Activated T-cell treated with anti-CD3 and anti-CD28 coated beads, Interleukin-2, amount 50 U/mL, for 24 hours (primary cell): ENCODE results near the gene NTF4.

Experiments
- DNase-seq: peaks from one replicate; pipeline ENCODE4 v3.0.0-alpha.2; 2020
- H3K27ac Mint-ChIP-seq: 2 replicates; pipeline ENCODE4 v1.8.0; 2020; ENCODE audit warnings: mild to moderate bottlenecking, mixed read lengths
- H3K27me3 Mint-ChIP-seq: 2 replicates; pipeline ENCODE4 v1.8.0; 2020; ENCODE audit warnings: mixed read lengths
- H3K36me3 Mint-ChIP-seq: 2 replicates; pipeline ENCODE4 v1.8.0; 2020; ENCODE audit warnings: low read depth, mixed read lengths
- H3K4me1 Mint-ChIP-seq: 2 replicates; pipeline ENCODE4 v1.8.0; 2020; ENCODE audit warnings: low read depth, mixed read lengths
- H3K4me3 Mint-ChIP-seq: 2 replicates; pipeline ENCODE4 v1.8.0; 2020; ENCODE audit warnings: mild to moderate bottlenecking, moderate library complexity, mixed read lengths
- H3K9me3 Mint-ChIP-seq: 2 replicates; pipeline ENCODE4 v1.8.0; 2020; ENCODE audit warnings: mixed read lengths

The NTF4 gene, protein sequence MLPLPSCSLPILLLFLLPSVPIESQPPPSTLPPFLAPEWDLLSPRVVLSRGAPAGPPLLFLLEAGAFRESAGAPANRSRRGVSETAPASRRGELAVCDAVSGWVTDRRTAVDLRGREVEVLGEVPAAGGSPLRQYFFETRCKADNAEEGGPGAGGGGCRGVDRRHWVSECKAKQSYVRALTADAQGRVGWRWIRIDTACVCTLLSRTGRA

DNA sequence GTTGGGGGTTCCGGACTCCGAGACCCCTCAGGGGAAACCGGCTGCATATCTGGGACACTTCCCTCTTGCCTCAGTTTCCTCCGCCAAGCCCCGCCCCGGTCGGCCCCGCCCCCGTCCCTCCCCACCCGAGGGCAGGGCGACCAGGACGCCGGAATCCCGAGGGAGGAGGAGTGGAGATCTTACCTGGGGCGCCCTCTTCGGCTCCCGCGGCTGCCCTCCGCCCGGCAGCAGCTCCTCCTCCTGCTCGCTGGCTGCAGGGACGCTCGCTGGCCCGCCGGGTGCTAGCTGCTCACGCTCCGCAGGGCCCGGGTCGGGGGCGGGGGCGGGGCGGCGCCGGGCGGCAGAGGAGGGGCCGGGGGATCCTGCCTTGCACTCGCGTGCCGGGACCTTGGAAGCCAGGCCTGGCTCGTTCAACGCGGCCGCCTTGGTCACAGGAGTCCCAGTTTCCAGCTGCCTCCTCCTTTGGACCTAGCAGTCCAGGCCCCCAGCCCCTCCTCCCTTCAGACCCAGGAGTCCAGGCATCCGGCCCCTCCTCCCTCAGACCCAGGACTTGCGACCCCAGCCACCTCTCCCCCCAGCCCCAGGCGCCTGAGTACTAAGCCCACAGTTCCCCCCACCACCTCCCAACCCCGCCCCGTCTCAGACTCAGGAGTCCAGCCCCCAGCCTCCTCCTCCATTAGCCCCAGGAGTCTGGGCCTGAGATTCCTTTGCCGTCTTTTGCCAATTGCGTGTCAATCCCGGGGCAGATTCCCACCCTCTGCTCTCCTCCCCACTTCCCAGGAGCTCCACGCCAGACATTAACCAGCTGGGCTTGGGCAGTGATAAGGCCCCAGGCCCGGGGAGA, at the start of gene NTF4:
TSS of gene NTF4 (minus strand) at position 51 of the 844 bp plus-strand sequence. CDS start 2,821 bp downstream, outside the sequence.
- no peak for DNase-seq
- Mint-ChIP-seq H3K36me3 (no peaks in the 10 kb centered on the region), H3K27me3 (peaks cover 69% of the 10 kb centered on the region), H3K4me3 (no peak within 1 kb of the TSS), H3K4me1 (no peaks in the 10 kb centered on the region), H3K27ac (no peak within 1 kb of the TSS), H3K9me3 (peaks cover 2% of the 10 kb centered on the region)

DNA sequence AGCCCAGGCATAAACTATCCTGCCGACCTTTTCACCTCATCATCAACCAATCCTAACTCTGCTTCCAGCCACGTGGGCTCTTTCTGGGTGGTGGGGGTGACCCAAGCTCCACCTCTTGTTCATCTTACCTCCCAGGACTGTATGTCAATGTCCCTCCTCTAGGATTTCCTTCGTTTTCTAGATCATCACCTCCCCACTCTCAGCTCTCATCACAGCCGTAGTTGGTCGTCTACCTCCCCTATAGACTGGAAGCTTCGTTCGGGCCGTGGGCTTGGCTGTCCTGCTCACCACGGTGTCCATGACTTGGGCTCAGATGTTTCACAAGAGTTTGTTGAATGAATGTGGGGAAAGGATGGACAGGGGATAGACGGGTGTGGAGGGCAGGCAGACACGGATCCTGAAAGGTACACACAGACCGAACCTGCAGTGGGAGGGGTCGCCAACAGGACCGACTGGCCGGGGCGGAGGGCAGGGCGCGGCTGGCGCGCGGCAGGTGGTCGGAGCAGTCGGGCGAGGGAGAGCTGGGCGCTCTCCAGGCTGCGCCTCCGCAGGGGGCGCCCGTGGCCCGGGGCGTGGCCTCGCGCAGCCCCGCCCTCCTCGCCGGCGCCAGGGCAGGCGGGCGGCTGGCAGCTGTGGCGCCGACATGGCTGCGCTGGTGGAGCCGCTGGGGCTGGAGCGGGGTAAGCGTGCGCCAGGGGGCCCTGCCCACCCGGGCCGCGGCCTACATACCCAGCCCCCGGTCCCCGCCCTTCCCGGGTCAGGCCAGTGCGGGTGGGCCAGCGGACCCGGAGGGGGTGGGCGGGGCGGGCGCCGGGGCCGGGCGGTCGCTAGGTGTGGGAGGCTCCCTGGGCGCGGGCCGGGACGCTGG, 49.4 kb upstream of the NTF4 start, which contains the start of gene LIN7B:
TSS of gene LIN7B (plus strand) at position 609 of the 868 bp plus-strand sequence. CDS start at position 644, 35 bp downstream.
- H3K36me3 Mint-ChIP-seq: peaks cover 18% of the 10 kb centered on the region

GRCh38 chr19:49111218-49111998, 46.8 kb upstream of the NTF4 start:
- H3K9me3 Mint-ChIP-seq: no peaks in the 10 kb centered on the region
- H3K36me3 Mint-ChIP-seq: peaks cover 38% of the 10 kb centered on the region
- no peaks in the 10 kb centered on the region for H3K27me3 Mint-ChIP-seq
- H3K4me1 Mint-ChIP-seq: peaks cover 22% of the 10 kb centered on the region
- DNase-seq: no peak
- H3K27ac Mint-ChIP-seq: no peak overlapping the region
- H3K4me3 Mint-ChIP-seq: no peak overlapping the region

More for the DNA sequence above, 49.4 kb upstream of the NTF4 start, which contains the start of gene LIN7B:
- H3K4me1 Mint-ChIP-seq: peaks cover 32% of the 10 kb centered on the region
- H3K27me3 Mint-ChIP-seq: no peaks in the 10 kb centered on the region
- no peaks in the 10 kb centered on the region for H3K9me3 Mint-ChIP-seq
- peak within 1 kb of the TSS; percentile 79 for H3K4me3 Mint-ChIP-seq
- peak within 1 kb of the TSS; percentile 34 for H3K27ac Mint-ChIP-seq
- DNase-seq: peak; percentile 89

DNA sequence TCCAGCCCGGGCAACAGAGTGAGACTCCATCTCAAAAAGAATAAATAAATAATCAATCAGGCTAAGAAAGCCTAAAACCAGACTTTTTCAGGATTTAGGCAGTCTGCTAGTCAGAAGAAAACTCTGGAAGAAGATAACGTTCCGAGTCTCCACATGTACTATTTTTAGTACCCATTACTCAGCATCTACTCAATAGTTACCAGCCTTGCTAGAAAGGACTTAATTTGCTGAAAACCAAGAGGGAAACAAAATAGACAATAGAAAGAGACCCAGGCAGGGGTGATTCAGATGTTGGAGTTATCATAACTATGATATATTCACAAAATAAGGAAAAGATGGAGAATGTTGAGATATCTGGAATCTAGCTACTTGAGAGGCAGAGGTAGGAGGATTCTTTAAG, 45.9 kb upstream of the NTF4 start:
- Mint-ChIP-seq H3K36me3 (peaks cover 46% of the 10 kb centered on the region), H3K27ac (no peak overlapping the region), H3K4me1 (peaks cover 22% of the 10 kb centered on the region), H3K9me3 (no peaks in the 10 kb centered on the region), H3K4me3 (no peak overlapping the region), H3K27me3 (no peaks in the 10 kb centered on the region)
- DNase-seq: no peak

- DNase-seq: no peak
- Mint-ChIP-seq H3K27me3 (no peaks in the 10 kb centered on the region), H3K27ac (no peak overlapping the region), H3K36me3 (peaks cover 55% of the 10 kb centered on the region), H3K4me3 (no peak overlapping the region), H3K9me3 (no peaks in the 10 kb centered on the region), H3K4me1 (peaks cover 18% of the 10 kb centered on the region)
Measured at GRCh38 chr19:49109569-49110233, 45.1 kb upstream of the NTF4 start.

- no peak for DNase-seq
- H3K9me3 Mint-ChIP-seq: no peaks in the 10 kb centered on the region
- no peak overlapping the region for H3K4me3 Mint-ChIP-seq
- peaks cover 61% of the 10 kb centered on the region for H3K36me3 Mint-ChIP-seq
- H3K4me1 Mint-ChIP-seq: peaks cover 18% of the 10 kb centered on the region
- H3K27ac Mint-ChIP-seq: no peak overlapping the region
- no peaks in the 10 kb centered on the region for H3K27me3 Mint-ChIP-seq
Measured at GRCh38 chr19:49109051-49109450, 44.4 kb upstream of the NTF4 start.

GRCh38 chr19:49107625-49108459, 43.2 kb upstream of the NTF4 start:
- Mint-ChIP-seq H3K9me3 (no peaks in the 10 kb centered on the region), H3K27ac (no peak overlapping the region), H3K36me3 (peaks cover 71% of the 10 kb centered on the region), H3K4me3 (no peak overlapping the region), H3K27me3 (no peaks in the 10 kb centered on the region), H3K4me1 (peaks cover 9% of the 10 kb centered on the region)
- no peak for DNase-seq

DNA sequence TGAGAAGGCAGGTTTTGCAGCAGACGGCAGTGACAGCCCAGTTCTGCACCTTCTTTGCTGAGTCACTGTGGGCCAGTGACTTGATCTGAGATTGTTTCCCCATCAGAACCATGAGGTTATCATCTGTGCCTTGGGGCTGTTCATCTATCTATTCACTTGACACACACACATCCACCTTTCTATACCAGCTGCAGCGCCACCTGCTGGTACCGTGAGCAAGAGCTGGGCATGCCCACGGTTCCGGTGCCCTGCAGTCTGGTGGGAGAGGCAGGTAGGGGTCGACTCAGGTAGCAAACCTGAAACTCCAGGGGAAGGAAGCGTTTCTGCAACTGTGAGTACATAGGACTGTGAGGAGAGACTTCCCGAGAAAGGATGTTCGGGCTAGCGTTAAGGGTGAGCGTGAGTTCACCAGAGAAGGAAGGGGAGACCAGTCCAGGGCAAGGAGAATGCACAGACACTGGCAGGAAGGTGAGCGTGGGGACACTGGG, 42.1 kb upstream of the NTF4 start:
- Mint-ChIP-seq H3K4me1 (peaks cover 7% of the 10 kb centered on the region), H3K27me3 (no peaks in the 10 kb centered on the region), H3K27ac (peak overlapping the region; percentile 68), H3K9me3 (no peaks in the 10 kb centered on the region), H3K4me3 (no peak overlapping the region), H3K36me3 (peaks cover 81% of the 10 kb centered on the region)
- DNase-seq: peak; percentile 78

DNA sequence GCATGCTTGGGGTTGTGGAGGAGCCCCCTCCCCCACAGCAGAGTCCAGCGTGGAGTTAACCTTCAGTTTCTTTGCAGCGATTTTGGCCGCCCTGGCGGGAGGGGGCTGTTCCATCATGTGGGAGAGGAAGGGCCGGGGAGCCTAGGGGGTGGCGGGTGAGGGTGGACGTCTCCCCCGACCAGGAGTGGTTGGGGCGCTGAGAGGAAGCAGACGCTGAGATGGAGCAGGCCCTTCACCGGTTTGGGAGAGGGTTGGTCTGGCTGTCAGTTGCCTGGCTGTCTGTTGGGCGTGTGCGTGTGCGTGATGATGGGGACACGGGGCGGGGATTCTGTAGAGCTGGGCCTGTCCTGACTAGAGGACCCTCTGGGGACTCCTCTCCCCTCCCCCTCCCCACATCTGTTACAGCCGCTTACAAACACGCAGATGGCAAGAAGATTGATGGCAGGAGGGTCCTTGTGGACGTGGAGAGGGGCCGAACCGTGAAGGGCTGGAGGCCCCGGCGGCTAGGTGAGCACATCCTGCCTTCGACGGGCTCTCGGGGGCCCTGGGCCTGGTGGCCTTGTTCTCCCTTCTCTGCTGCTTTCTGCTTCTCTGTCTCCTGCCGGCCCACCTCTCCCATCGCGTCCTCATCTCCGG, 39.7 kb upstream of the NTF4 start:
- no peak overlapping the region for H3K4me3 Mint-ChIP-seq
- peaks cover 7% of the 10 kb centered on the region for H3K4me1 Mint-ChIP-seq
- no peaks in the 10 kb centered on the region for H3K27me3 Mint-ChIP-seq
- no peak for DNase-seq
- H3K9me3 Mint-ChIP-seq: no peaks in the 10 kb centered on the region
- H3K36me3 Mint-ChIP-seq: peaks cover 93% of the 10 kb centered on the region
- H3K27ac Mint-ChIP-seq: peak overlapping the region; percentile 61

DNA sequence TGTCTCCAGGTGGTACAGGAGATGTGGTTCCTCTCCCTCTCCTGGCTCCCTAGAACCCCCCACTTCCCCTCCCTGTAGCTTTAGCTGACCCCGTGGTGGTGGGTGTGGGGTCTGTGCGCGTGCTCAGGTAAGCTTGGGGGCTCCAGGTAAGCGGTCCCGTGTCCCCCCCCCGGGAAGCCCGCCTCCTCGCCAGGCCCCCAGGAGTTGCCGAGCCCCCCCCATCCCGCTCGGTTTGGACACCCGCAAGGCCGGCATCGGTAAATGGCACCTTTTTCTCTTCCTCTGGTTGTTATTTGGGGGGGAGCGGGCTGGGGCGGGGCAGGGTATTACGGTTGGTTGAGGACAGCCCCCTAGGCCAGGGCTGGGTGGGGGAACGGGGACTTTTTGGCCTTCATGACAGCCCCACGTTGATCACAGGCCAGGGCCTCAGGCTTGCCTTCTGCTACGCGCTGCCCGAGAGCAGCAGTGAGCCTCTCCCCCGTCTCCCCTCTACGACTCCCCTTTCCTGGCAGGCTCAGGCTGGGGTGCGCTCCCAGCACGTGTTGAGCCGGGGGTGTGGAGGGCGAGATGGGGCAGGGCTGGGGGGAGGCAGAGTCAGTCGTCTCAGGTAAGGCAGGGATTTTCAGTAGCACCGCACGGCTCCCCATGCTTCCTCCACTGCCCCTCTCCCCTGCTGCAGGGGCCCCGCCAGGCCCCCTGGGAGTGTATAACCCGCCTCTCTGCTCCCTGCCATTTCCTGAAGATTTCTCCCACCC, 38.9 kb upstream of the NTF4 start:
- H3K4me1 Mint-ChIP-seq: peaks cover 7% of the 10 kb centered on the region
- no peak overlapping the region for H3K4me3 Mint-ChIP-seq
- H3K27ac Mint-ChIP-seq: no peak overlapping the region
- no peaks in the 10 kb centered on the region for H3K27me3 Mint-ChIP-seq
- DNase-seq: no peak
- no peaks in the 10 kb centered on the region for H3K9me3 Mint-ChIP-seq
- H3K36me3 Mint-ChIP-seq: peaks cover 93% of the 10 kb centered on the region

GRCh38 chr19:49102303-49102702, 37.7 kb upstream of the NTF4 start:
- H3K36me3 Mint-ChIP-seq: peaks cover 94% of the 10 kb centered on the region
- H3K4me3 Mint-ChIP-seq: no peak overlapping the region
- H3K4me1 Mint-ChIP-seq: peaks cover 8% of the 10 kb centered on the region
- no peak for DNase-seq
- H3K27me3 Mint-ChIP-seq: no peaks in the 10 kb centered on the region
- peak overlapping the region; percentile 64 for H3K27ac Mint-ChIP-seq
- H3K9me3 Mint-ChIP-seq: no peaks in the 10 kb centered on the region

- Mint-ChIP-seq H3K9me3 (no peaks in the 10 kb centered on the region), H3K4me3 (no peak overlapping the region), H3K27me3 (no peaks in the 10 kb centered on the region), H3K27ac (no peak overlapping the region), H3K4me1 (peaks cover 4% of the 10 kb centered on the region), H3K36me3 (peaks cover 94% of the 10 kb centered on the region)
- no peak for DNase-seq
Measured at GRCh38 chr19:49101160-49101559, 36.5 kb upstream of the NTF4 start.
